ENCODE measurements around the gene ARHGAP25.

- no peak for TF ChIP-seq CTCF (conservative IDR thresholded peaks at IDR 0.05 in 1 of 2, IDR thresholded peaks at IDR 0.05 in 1 of 2; ENCODE audit: low read depth in 1 of 2, low read length in 2 of 2)
- TF ChIP-seq EZH2 (IDR thresholded peaks at IDR 0.05; ENCODE audit: low read length, missing control alignments), result no peak
Measured at GRCh38 chr2:68767031-68767961, 32.7 kb downstream of the ARHGAP25 start.

Measured in fibroblast of lung (primary cell).